OCI-LY1 (cell line): ENCODE measurements around the gene BACH2.

Source experiments
- EZH2 ChIP-seq: fragments of 200-600 bp; sonication (generic), shearing (Covaris generic); IDR thresholded peaks from 2 replicates; pipeline ENCODE4 v1.8.0; 2017; ENCODE audit warnings: borderline replicate concordance, mixed run types, mild to moderate bottlenecking, antibody characterized with exemption, low read length, moderate library complexity, mixed read lengths
- TF ChIP-seq, protein P1 (sequence below): fragments of 200-600 bp; sonication (generic), shearing (Covaris generic); IDR thresholded peaks from 2 replicates; pipeline ENCODE4 v1.5.1; 2017; ENCODE audit warnings: mild to moderate bottlenecking, antibody characterized with exemption, low read length, moderate library complexity, mixed read lengths

DNA sequence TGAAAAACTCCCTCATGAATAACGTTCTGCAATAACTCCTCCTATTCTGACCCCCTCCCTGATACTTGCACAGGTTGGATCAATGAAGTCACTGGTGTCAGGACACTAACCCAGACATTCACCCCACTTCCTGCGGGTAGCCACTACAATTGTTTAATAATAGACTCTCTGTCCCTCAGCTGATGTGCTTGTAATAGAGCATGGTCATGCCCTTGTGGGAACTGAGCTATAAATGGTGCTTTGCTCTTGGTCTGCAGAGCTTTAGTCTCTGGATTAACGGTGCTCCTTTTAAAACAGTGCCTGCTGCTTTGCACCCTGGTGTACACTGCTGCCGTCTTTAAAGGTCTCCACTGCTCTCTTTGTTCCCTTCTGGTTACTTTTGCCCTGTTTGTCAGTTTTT, 127.3 kb downstream of the BACH2 start:
- TF ChIP-seq EZH2, result no peak
- TF ChIP-seq, protein P1, sequence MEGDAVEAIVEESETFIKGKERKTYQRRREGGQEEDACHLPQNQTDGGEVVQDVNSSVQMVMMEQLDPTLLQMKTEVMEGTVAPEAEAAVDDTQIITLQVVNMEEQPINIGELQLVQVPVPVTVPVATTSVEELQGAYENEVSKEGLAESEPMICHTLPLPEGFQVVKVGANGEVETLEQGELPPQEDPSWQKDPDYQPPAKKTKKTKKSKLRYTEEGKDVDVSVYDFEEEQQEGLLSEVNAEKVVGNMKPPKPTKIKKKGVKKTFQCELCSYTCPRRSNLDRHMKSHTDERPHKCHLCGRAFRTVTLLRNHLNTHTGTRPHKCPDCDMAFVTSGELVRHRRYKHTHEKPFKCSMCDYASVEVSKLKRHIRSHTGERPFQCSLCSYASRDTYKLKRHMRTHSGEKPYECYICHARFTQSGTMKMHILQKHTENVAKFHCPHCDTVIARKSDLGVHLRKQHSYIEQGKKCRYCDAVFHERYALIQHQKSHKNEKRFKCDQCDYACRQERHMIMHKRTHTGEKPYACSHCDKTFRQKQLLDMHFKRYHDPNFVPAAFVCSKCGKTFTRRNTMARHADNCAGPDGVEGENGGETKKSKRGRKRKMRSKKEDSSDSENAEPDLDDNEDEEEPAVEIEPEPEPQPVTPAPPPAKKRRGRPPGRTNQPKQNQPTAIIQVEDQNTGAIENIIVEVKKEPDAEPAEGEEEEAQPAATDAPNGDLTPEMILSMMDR, result no peak
